SK-N-SH treated with all-trans-retinoic acid at 6 μM for 48 hours (cell line): ENCODE results near the gene ZBED1.
A peak's percentile ranks its signal among the peaks of the same experiment; 100 is the strongest.

Experiments used
- ATAC-seq: fragments of 200-7000 bp; cut with Tn5 transposase; 3 replicates; pipeline ENCODE4 v1.9.1; 2020; ENCODE audit warnings: mild to moderate bottlenecking, moderate library complexity
- BACH2 ChIP-seq: fragments of 250-450 bp; sonication (Bioruptor Pico); IDR thresholded peaks from 2 replicates; pipeline ENCODE4 v1.9.0; 2021; ENCODE audit warnings: mild to moderate bottlenecking, borderline replicate concordance
- CSDC2 ChIP-seq: fragments of 250-450 bp; sonication (Bioruptor Pico); IDR thresholded peaks from 2 replicates; pipeline ENCODE4 v1.5.0; 2020; ENCODE audit warnings: mild to moderate bottlenecking, moderate library complexity
- ESRRG ChIP-seq: fragments of 250-450 bp; sonication (Bioruptor Pico); IDR thresholded peaks from 2 replicates; pipeline ENCODE4 v1.6.1; 2021; ENCODE audit warnings: mild to moderate bottlenecking
- ISL1 ChIP-seq: fragments of 250-450 bp; sonication (Bioruptor Pico); IDR thresholded peaks from 2 replicates; pipeline ENCODE4 v2.1.2; 2022; ENCODE audit warnings: mild to moderate bottlenecking, moderate library complexity
- PPARA ChIP-seq: fragments of 250-450 bp; sonication (Bioruptor Pico); IDR thresholded peaks from 2 replicates; pipeline ENCODE4 v1.5.0; 2020; ENCODE audit warnings: mild to moderate bottlenecking, borderline replicate concordance
- RARB ChIP-seq: fragments of 250-450 bp; sonication (Bioruptor Pico); IDR thresholded peaks from 2 replicates; pipeline ENCODE4 v1.8.0; 2021; ENCODE audit warnings: mild to moderate bottlenecking, moderate library complexity
- SNAI2 ChIP-seq: fragments of 250-450 bp; sonication (Bioruptor Pico); IDR thresholded peaks from 2 replicates; pipeline ENCODE4 v1.5.0; 2020; ENCODE audit warnings: mild to moderate bottlenecking, moderate library complexity
- TCF4 ChIP-seq: fragments of 250-450 bp; sonication (Bioruptor Pico); IDR thresholded peaks from 2 replicates; pipeline ENCODE4 v1.8.0; 2021; ENCODE audit warnings: mild to moderate bottlenecking, moderate library complexity, borderline replicate concordance
- TOX ChIP-seq: fragments of 250-450 bp; sonication (Bioruptor Pico); IDR thresholded peaks from 2 replicates; pipeline ENCODE4 v1.8.0; 2021; ENCODE audit warnings: mild to moderate bottlenecking, moderate library complexity, borderline replicate concordance
- ZC3H10 ChIP-seq: fragments of 250-450 bp; sonication (Bioruptor Pico); IDR thresholded peaks from 2 replicates; pipeline ENCODE4 v1.5.1; 2021; ENCODE audit warnings: mild to moderate bottlenecking, moderate library complexity
- ZFP3 ChIP-seq: fragments of 250-450 bp; sonication (Bioruptor Pico); IDR thresholded peaks from 2 replicates; pipeline ENCODE4 v1.5.0; 2020; ENCODE audit warnings: mild to moderate bottlenecking, moderate library complexity
- ZFP30 ChIP-seq: fragments of 450-650 bp; formaldehyde crosslinking; IDR thresholded peaks from 2 replicates; pipeline ENCODE4 v1.5.0; 2022; ENCODE audit warnings: mild to moderate bottlenecking, moderate library complexity
- ZNF565 ChIP-seq: fragments of 450-650 bp; formaldehyde crosslinking; conservative IDR thresholded peaks from 2 replicates; pipeline ENCODE4 v1.5.0; 2020; ENCODE audit warnings: low read depth, mild to moderate bottlenecking, moderate library complexity
- ZNF70 ChIP-seq: fragments of 450-650 bp; formaldehyde crosslinking; IDR thresholded peaks from 2 replicates; pipeline ENCODE4 v1.5.0; 2020; ENCODE audit warnings: mild to moderate bottlenecking, moderate library complexity
- ZNF8 ChIP-seq: fragments of 450-650 bp; formaldehyde crosslinking; IDR thresholded peaks from 2 replicates; pipeline ENCODE4 v1.5.0; 2020; ENCODE audit warnings: mild to moderate bottlenecking, moderate library complexity
- TF ChIP-seq, protein P1 (sequence below): fragments of 250-450 bp; sonication (Bioruptor Pico); IDR thresholded peaks from 2 replicates; pipeline ENCODE4 v1.5.1; 2020; ENCODE audit warnings: low read depth, mild to moderate bottlenecking, moderate library complexity
- TF ChIP-seq, protein P2 (sequence below): fragments of 250-450 bp; sonication (Bioruptor Pico); IDR thresholded peaks from 2 replicates; pipeline ENCODE4 v1.8.0; 2020; ENCODE audit warnings: mild to moderate bottlenecking, moderate library complexity, borderline replicate concordance
- TF ChIP-seq, protein P3 (sequence below): fragments of 250-450 bp; sonication (Bioruptor Pico); IDR thresholded peaks from 2 replicates; pipeline ENCODE4 v1.5.1; 2021; ENCODE audit warnings: mild to moderate bottlenecking, moderate library complexity
- TF ChIP-seq, protein P4 (sequence below): fragments of 250-450 bp; sonication (Bioruptor Pico); IDR thresholded peaks from 2 replicates; pipeline ENCODE4 v1.8.0; 2021; ENCODE audit warnings: low read depth, mild to moderate bottlenecking, moderate library complexity, borderline replicate concordance
- TF ChIP-seq, protein P5 (sequence below): fragments of 250-450 bp; sonication (Bioruptor Pico); IDR thresholded peaks from 2 replicates; pipeline ENCODE4 v1.5.0; 2020; ENCODE audit warnings: mild to moderate bottlenecking, moderate library complexity

The ZBED1 gene

DNA sequence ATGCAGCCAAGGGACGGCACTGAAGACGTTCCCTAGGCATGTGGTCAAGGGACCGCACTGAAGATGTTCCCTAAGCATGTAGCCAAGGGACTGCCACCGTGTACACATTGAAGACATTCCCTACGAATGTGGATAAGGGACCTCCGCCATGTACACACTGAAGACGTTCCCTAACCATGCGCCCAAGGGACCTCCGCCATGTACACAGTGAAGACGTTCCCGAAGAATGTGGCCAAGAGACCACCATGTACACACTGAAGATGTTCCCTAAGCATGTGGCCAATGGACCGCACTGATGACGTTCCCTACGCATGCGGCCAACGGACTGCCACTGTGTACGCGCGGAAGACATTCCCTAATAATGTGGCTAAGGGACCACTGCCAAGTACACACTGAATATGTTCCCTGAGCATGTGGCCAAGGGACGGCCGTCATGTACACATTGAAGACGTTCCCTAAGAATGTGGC lies 48.4 kb downstream of the ZBED1 start:
- no peak for ATAC-seq
- TF ChIP-seq ZNF565 (CRISPR knock-in tag) (no peak), ESRRG (CRISPR knock-in tag) (no peak), ZFP3 (no peak), TCF4 (CRISPR knock-in tag) (no peak), SNAI2 (CRISPR knock-in tag) (no peak), ZC3H10 (CRISPR knock-in tag) (no peak), ZNF70 (CRISPR knock-in tag) (no peak), ZFP30 (no peak), TOX (no peak), CSDC2 (CRISPR knock-in tag) (no peak), BACH2 (CRISPR knock-in tag) (no peak), PPARA (CRISPR knock-in tag) (no peak), ZNF8 (no peak), ISL1 (CRISPR knock-in tag) (no peak), RARB (no peak)
- TF ChIP-seq, protein P1, sequence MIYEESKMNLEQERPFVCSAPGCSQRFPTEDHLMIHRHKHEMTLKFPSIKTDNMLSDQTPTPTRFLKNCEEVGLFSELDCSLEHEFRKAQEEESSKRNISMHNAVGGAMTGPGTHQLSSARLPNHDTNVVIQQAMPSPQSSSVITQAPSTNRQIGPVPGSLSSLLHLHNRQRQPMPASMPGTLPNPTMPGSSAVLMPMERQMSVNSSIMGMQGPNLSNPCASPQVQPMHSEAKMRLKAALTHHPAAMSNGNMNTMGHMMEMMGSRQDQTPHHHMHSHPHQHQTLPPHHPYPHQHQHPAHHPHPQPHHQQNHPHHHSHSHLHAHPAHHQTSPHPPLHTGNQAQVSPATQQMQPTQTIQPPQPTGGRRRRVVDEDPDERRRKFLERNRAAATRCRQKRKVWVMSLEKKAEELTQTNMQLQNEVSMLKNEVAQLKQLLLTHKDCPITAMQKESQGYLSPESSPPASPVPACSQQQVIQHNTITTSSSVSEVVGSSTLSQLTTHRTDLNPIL (CRISPR knock-in tag) = no peak
- TF ChIP-seq, protein P2, sequence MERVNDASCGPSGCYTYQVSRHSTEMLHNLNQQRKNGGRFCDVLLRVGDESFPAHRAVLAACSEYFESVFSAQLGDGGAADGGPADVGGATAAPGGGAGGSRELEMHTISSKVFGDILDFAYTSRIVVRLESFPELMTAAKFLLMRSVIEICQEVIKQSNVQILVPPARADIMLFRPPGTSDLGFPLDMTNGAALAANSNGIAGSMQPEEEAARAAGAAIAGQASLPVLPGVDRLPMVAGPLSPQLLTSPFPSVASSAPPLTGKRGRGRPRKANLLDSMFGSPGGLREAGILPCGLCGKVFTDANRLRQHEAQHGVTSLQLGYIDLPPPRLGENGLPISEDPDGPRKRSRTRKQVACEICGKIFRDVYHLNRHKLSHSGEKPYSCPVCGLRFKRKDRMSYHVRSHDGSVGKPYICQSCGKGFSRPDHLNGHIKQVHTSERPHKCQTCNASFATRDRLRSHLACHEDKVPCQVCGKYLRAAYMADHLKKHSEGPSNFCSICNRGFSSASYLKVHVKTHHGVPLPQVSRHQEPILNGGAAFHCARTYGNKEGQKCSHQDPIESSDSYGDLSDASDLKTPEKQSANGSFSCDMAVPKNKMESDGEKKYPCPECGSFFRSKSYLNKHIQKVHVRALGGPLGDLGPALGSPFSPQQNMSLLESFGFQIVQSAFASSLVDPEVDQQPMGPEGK (CRISPR knock-in tag) = no peak
- TF ChIP-seq, protein P3, sequence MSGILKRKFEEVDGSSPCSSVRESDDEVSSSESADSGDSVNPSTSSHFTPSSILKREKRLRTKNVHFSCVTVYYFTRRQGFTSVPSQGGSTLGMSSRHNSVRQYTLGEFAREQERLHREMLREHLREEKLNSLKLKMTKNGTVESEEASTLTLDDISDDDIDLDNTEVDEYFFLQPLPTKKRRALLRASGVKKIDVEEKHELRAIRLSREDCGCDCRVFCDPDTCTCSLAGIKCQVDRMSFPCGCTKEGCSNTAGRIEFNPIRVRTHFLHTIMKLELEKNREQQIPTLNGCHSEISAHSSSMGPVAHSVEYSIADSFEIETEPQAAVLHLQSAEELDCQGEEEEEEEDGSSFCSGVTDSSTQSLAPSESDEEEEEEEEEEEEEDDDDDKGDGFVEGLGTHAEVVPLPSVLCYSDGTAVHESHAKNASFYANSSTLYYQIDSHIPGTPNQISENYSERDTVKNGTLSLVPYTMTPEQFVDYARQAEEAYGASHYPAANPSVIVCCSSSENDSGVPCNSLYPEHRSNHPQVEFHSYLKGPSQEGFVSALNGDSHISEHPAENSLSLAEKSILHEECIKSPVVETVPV (CRISPR knock-in tag) = no peak
- TF ChIP-seq, protein P4, sequence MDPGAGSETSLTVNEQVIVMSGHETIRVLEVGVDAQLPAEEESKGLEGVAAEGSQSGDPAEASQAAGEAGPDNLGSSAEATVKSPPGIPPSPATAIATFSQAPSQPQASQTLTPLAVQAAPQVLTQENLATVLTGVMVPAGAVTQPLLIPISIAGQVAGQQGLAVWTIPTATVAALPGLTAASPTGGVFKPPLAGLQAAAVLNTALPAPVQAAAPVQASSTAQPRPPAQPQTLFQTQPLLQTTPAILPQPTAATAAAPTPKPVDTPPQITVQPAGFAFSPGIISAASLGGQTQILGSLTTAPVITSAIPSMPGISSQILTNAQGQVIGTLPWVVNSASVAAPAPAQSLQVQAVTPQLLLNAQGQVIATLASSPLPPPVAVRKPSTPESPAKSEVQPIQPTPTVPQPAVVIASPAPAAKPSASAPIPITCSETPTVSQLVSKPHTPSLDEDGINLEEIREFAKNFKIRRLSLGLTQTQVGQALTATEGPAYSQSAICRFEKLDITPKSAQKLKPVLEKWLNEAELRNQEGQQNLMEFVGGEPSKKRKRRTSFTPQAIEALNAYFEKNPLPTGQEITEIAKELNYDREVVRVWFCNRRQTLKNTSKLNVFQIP (CRISPR knock-in tag) = no peak
- TF ChIP-seq, protein P5, sequence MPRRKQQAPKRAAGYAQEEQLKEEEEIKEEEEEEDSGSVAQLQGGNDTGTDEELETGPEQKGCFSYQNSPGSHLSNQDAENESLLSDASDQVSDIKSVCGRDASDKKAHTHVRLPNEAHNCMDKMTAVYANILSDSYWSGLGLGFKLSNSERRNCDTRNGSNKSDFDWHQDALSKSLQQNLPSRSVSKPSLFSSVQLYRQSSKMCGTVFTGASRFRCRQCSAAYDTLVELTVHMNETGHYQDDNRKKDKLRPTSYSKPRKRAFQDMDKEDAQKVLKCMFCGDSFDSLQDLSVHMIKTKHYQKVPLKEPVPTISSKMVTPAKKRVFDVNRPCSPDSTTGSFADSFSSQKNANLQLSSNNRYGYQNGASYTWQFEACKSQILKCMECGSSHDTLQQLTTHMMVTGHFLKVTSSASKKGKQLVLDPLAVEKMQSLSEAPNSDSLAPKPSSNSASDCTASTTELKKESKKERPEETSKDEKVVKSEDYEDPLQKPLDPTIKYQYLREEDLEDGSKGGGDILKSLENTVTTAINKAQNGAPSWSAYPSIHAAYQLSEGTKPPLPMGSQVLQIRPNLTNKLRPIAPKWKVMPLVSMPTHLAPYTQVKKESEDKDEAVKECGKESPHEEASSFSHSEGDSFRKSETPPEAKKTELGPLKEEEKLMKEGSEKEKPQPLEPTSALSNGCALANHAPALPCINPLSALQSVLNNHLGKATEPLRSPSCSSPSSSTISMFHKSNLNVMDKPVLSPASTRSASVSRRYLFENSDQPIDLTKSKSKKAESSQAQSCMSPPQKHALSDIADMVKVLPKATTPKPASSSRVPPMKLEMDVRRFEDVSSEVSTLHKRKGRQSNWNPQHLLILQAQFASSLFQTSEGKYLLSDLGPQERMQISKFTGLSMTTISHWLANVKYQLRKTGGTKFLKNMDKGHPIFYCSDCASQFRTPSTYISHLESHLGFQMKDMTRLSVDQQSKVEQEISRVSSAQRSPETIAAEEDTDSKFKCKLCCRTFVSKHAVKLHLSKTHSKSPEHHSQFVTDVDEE (CRISPR knock-in tag) = no peak

DNA sequence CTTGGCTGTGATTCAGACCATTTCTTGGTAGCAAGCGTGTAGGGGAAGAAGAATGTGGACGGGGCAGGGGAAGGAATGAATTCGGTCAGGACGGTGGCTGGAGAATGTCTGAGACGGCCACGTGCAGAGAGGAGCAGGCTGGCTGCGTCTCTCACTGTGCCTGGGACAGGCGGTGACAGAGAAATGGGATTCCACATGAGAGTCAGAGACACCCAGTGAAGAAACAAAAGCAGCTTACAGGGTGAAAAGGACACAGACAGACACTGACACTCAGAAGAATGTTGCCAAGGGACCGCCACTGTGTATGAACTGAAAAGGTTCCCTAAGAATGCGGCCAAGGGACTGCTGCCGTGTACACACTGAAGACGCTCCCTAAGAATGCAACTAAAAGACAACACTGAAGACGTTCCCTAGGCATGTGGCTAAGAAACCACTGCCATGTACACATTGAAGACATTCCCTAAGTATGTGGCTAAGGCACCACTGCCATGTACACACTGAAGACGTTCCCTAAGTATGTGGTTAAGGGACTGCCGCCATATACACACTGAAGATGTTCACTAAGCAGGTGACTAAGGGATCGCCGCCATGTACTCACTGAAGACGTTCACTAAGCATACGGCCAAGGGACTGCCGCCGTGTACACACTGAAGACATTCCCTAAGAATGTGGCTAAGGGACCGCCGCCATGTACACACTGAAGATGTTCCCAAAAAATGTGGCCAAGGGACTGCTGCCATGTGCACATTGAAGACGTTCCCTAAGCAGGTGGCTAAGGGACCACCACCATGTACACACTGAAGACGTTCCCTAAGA lies 49.1 kb downstream of the ZBED1 start:
- peak; percentile 24; the same call in 1 of the 3 replicates for ATAC-seq
- TF ChIP-seq, protein P4 (CRISPR knock-in tag) = no peak
- TF ChIP-seq ZNF70 (CRISPR knock-in tag) (no peak), ZFP30 (no peak), TCF4 (CRISPR knock-in tag) (no peak), CSDC2 (CRISPR knock-in tag) (no peak)
- TF ChIP-seq, protein P1 (CRISPR knock-in tag) = no peak
